SJSA1 (cell line): ENCODE results near the gene GCSAM. TPM values are rescaled to one million over a fixed set of nuclear protein-coding genes. Genes with fewer than 3 reads are reported as not detected.

Experiments used
- DNase-seq, 2 experiments: peaks; one replicate each; pipeline ENCODE4 v3.0.0-alpha.2; 2015 to 2020; ENCODE audit warnings: low spot score in 2 of 2, low read depth in 1 of 2
- H3K27ac ChIP-seq: fragments of 250-450 bp; sonication (Bioruptor Pico); 2 replicates; pipeline ENCODE4 v1.5.1; 2020; ENCODE audit warnings: mild to moderate bottlenecking, moderate library complexity
- H3K27me3 ChIP-seq: fragments of 250-450 bp; sonication (Bioruptor Pico); replicated peaks from 2 replicates; pipeline ENCODE4 v1.5.1; 2020; ENCODE audit warnings: mild to moderate bottlenecking, moderate library complexity
- H3K36me3 ChIP-seq: fragments of 250-450 bp; sonication (Bioruptor Pico); 2 replicates; pipeline ENCODE4 v1.5.1; 2020; ENCODE audit warnings: mild to moderate bottlenecking
- H3K4me1 ChIP-seq: fragments of 250-450 bp; sonication (Bioruptor Pico); replicated peaks from 2 replicates; pipeline ENCODE4 v1.6.1; 2021; ENCODE audit warnings: mild to moderate bottlenecking
- H3K4me3 ChIP-seq: fragments of 250-450 bp; sonication (Bioruptor Pico); 2 replicates; pipeline ENCODE4 v1.5.1; 2020; ENCODE audit warnings: mild to moderate bottlenecking
- H3K9me3 ChIP-seq: fragments of 250-450 bp; sonication (Bioruptor Pico); replicated peaks from 2 replicates; pipeline ENCODE4 v1.5.1; 2020; ENCODE audit warnings: mild to moderate bottlenecking
- total RNA-seq: library from RNA; depleted of rRNA; stranded (reverse); fragments of >200 nt; shearing (Covaris generic); gene quantifications from 2 replicates; pipeline ENCODE4 v1.2.3, GENCODE V29; 2014

GCSAM gene
- total RNA-seq, 1 experiment from 2014 or later = not detected

GRCh38 chr3:112136046-112136445 lies 3.0 kb upstream of the GCSAM start:
- Histone ChIP-seq H3K27me3 (no peaks in the 10 kb centered on the region), H3K4me3 (no peak overlapping the region), H3K9me3 (no peaks in the 10 kb centered on the region), H3K4me1 (no peaks in the 10 kb centered on the region), H3K27ac (no peak overlapping the region), H3K36me3 (no peaks in the 10 kb centered on the region)
- DNase-seq = no peak

- no peak for DNase-seq
- Histone ChIP-seq H3K36me3 (peaks cover 11% of the 10 kb centered on the region), H3K4me3 (no peak overlapping the region), H3K9me3 (no peaks in the 10 kb centered on the region), H3K27me3 (no peaks in the 10 kb centered on the region), H3K4me1 (no peaks in the 10 kb centered on the region), H3K27ac (no peak overlapping the region)
Measured at GRCh38 chr3:112134335-112135124, 1.5 kb upstream of the GCSAM start.

- no peaks in the 10 kb centered on the region for H3K27me3 ChIP-seq
- no peak overlapping the region for H3K4me3 ChIP-seq
- H3K27ac ChIP-seq = no peak overlapping the region
- no peaks in the 10 kb centered on the region for H3K4me1 ChIP-seq
- H3K9me3 ChIP-seq = no peaks in the 10 kb centered on the region
- peaks cover 15% of the 10 kb centered on the region for H3K36me3 ChIP-seq
- DNase-seq = no peak
Measured at GRCh38 chr3:112133626-112134334, 732 bp upstream of the GCSAM start.

GRCh38 chr3:112132554-112132953 lies 494 bp downstream of the GCSAM start:
- Histone ChIP-seq H3K27ac (no peak overlapping the region), H3K4me3 (no peak overlapping the region), H3K27me3 (no peaks in the 10 kb centered on the region), H3K4me1 (no peaks in the 10 kb centered on the region), H3K36me3 (peaks cover 27% of the 10 kb centered on the region), H3K9me3 (no peaks in the 10 kb centered on the region)
- DNase-seq = no peak

GRCh38 chr3:112132088-112132487 lies 960 bp downstream of the GCSAM start:
- Histone ChIP-seq H3K4me3 (no peak overlapping the region), H3K4me1 (no peaks in the 10 kb centered on the region), H3K27me3 (no peaks in the 10 kb centered on the region), H3K27ac (no peak overlapping the region), H3K9me3 (no peaks in the 10 kb centered on the region), H3K36me3 (peaks cover 29% of the 10 kb centered on the region)
- no peak for DNase-seq

GRCh38 chr3:112131111-112131510 lies 1.9 kb downstream of the GCSAM start:
- Histone ChIP-seq H3K27me3 (no peaks in the 10 kb centered on the region), H3K4me1 (no peaks in the 10 kb centered on the region), H3K36me3 (peaks cover 29% of the 10 kb centered on the region), H3K4me3 (no peak overlapping the region), H3K9me3 (no peaks in the 10 kb centered on the region), H3K27ac (no peak overlapping the region)
- no peak for DNase-seq

- Histone ChIP-seq H3K27ac (no peak overlapping the region), H3K4me3 (no peak overlapping the region), H3K4me1 (no peaks in the 10 kb centered on the region), H3K9me3 (no peaks in the 10 kb centered on the region), H3K27me3 (no peaks in the 10 kb centered on the region), H3K36me3 (peaks cover 29% of the 10 kb centered on the region)
- DNase-seq = no peak
Measured at GRCh38 chr3:112130638-112130993, 2.4 kb downstream of the GCSAM start.

GRCh38 chr3:112129925-112130637 lies 3.0 kb downstream of the GCSAM start:
- no peak for DNase-seq
- no peaks in the 10 kb centered on the region for H3K9me3 ChIP-seq
- H3K4me3 ChIP-seq = no peak overlapping the region
- no peaks in the 10 kb centered on the region for H3K27me3 ChIP-seq
- no peaks in the 10 kb centered on the region for H3K4me1 ChIP-seq
- no peak overlapping the region for H3K27ac ChIP-seq
- H3K36me3 ChIP-seq = peaks cover 29% of the 10 kb centered on the region

- DNase-seq = no peak
- no peaks in the 10 kb centered on the region for H3K9me3 ChIP-seq
- H3K36me3 ChIP-seq = peaks cover 29% of the 10 kb centered on the region
- H3K4me1 ChIP-seq = no peaks in the 10 kb centered on the region
- no peaks in the 10 kb centered on the region for H3K27me3 ChIP-seq
- no peak overlapping the region for H3K4me3 ChIP-seq
- H3K27ac ChIP-seq = no peak overlapping the region
Measured at GRCh38 chr3:112128843-112129727, 4.0 kb downstream of the GCSAM start.

- no peak overlapping the region for H3K4me3 ChIP-seq
Measured at GRCh38 chr3:112127522-112128494, 5.2 kb downstream of the GCSAM start.

GRCh38 chr3:112126511-112126911 lies 6.5 kb downstream of the GCSAM start:
- H3K9me3 ChIP-seq = no peaks in the 10 kb centered on the region
- H3K36me3 ChIP-seq = peaks cover 43% of the 10 kb centered on the region
- no peak for DNase-seq
- no peaks in the 10 kb centered on the region for H3K4me1 ChIP-seq
- H3K27ac ChIP-seq = no peak overlapping the region
- no peak overlapping the region for H3K4me3 ChIP-seq
- no peaks in the 10 kb centered on the region for H3K27me3 ChIP-seq

More at GRCh38 chr3:112127522-112128494, 5.2 kb downstream of the GCSAM start:
- H3K27ac ChIP-seq = no peak overlapping the region
- H3K9me3 ChIP-seq = no peaks in the 10 kb centered on the region
- H3K36me3 ChIP-seq = peaks cover 34% of the 10 kb centered on the region
- no peak for DNase-seq
- no peaks in the 10 kb centered on the region for H3K27me3 ChIP-seq
- H3K4me1 ChIP-seq = no peaks in the 10 kb centered on the region

GRCh38 chr3:112124907-112125607 lies 8.0 kb downstream of the GCSAM start:
- Histone ChIP-seq H3K27ac (no peak overlapping the region), H3K4me1 (no peaks in the 10 kb centered on the region), H3K9me3 (no peaks in the 10 kb centered on the region), H3K4me3 (no peak overlapping the region), H3K36me3 (peaks cover 48% of the 10 kb centered on the region), H3K27me3 (no peaks in the 10 kb centered on the region)
- DNase-seq = no peak
